Activated naive CD4-positive, alpha-beta T cell treated with anti-CD3 and anti-CD28 coated beads, Interleukin-2, amount 50 U/mL, for 24 hours (primary cell): ENCODE data around the gene AMOT.

Source experiments
- H3K27ac Mint-ChIP-seq: one replicate; pipeline ENCODE4 v1.8.0; 2021; ENCODE audit warnings: mild to moderate bottlenecking, mixed read lengths
- H3K27me3 Mint-ChIP-seq: one replicate; pipeline ENCODE4 v1.8.0; 2021; ENCODE audit warnings: mixed read lengths
- H3K36me3 Mint-ChIP-seq: one replicate; pipeline ENCODE4 v1.8.0; 2021; ENCODE audit warnings: mixed read lengths
- H3K4me1 Mint-ChIP-seq: one replicate; pipeline ENCODE4 v1.8.0; 2021; ENCODE audit warnings: mixed read lengths
- H3K4me3 Mint-ChIP-seq: one replicate; pipeline ENCODE4 v1.8.0; 2021; ENCODE audit warnings: mild to moderate bottlenecking, mixed read lengths
- H3K9me3 Mint-ChIP-seq: one replicate; pipeline ENCODE4 v1.8.0; 2021; ENCODE audit warnings: mixed read lengths

AMOT gene

DNA sequence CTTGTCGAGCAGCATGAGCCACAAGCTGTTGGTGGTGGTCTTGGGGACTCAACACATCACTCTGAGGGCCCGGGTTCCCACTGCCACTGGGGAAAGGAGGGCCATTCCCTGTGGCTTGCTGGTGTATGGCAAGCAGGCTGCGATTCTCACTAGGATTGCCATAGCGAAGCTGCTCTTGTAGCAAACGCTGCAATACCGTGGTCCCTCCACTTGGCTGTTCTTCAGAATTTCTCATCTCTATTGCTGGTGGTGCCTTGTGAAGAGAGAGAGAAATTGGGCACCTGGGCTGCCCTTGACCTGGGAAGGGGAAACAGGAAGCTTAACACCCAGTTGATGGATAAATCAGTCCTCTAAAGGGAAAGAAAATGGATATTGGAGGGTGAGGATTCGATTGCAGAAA, 17.7 kb downstream of the AMOT start:
- Mint-ChIP-seq H3K27me3 (no peaks in the 10 kb centered on the region), H3K36me3 (no peaks in the 10 kb centered on the region), H3K9me3 (no peaks in the 10 kb centered on the region), H3K27ac (no peak overlapping the region), H3K4me3 (no peak overlapping the region), H3K4me1 (no peaks in the 10 kb centered on the region)

DNA sequence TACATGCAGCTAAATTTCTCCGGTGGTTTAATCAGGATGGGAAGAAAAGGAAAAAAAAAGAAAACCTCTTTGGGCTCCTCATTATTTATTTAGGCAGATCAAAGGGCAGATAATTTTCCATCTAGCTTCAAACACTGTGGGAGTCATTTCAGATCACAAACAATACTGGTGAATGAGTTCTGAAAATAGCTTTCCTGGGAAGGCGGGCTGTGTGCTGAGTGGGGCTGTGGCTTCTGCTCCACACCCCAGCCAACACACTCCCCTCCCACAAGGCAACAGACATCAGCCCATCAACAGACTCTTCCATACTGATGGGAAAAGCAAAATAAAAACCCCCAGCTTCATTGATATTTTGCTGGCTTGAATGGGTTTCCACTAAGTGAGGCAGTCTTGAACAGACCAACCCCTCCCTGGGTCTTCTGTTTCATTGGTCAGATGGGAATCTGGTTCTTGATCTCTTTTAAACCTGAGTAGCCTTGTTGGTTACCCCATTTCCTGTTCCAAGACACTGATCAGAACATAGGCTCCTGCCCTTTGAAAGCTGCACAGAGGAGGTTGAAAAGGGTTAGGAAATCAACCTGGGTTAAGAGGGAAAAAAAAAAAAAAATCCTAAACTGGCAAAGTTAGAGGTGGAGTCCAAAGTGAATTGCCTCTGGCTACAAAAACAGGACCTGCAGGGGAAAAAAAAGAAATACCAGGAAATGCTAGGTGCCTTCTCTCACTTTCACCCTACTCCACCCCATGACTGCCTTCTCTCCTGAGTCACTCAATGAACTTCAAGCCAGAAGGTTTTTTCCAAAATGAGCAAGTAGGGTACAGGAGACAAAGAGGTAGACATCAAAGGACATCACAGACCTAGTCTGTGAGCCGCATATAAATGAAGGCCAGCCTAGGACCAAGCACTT, 20.0 kb downstream of the AMOT start:
- no peak overlapping the region for H3K4me3 Mint-ChIP-seq
- H3K4me1 Mint-ChIP-seq: no peaks in the 10 kb centered on the region
- no peaks in the 10 kb centered on the region for H3K27me3 Mint-ChIP-seq
- no peaks in the 10 kb centered on the region for H3K36me3 Mint-ChIP-seq
- H3K27ac Mint-ChIP-seq: no peak overlapping the region
- no peaks in the 10 kb centered on the region for H3K9me3 Mint-ChIP-seq

DNA sequence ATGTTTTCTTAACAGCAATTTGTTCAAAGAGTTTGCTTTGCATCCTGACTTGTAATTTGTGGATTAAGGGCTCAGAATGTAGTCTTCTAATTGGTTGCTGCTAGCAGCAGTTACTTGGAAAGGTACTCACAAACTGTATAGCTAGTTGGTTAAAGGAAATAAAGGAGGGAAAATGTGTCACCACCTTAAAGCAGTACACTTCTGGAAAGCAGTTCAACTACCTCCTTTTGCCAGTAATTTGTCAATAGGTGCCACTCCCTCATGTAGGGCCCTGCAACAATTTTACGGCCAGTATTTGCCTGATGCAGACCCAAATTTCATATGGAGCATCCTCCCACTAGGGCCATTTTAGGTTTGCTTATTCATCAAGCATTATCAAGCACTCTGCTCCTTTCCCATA, 20.8 kb downstream of the AMOT start:
- Mint-ChIP-seq H3K27me3 (no peaks in the 10 kb centered on the region), H3K27ac (no peak overlapping the region), H3K4me1 (no peaks in the 10 kb centered on the region), H3K4me3 (no peak overlapping the region), H3K36me3 (no peaks in the 10 kb centered on the region), H3K9me3 (no peaks in the 10 kb centered on the region)

DNA sequence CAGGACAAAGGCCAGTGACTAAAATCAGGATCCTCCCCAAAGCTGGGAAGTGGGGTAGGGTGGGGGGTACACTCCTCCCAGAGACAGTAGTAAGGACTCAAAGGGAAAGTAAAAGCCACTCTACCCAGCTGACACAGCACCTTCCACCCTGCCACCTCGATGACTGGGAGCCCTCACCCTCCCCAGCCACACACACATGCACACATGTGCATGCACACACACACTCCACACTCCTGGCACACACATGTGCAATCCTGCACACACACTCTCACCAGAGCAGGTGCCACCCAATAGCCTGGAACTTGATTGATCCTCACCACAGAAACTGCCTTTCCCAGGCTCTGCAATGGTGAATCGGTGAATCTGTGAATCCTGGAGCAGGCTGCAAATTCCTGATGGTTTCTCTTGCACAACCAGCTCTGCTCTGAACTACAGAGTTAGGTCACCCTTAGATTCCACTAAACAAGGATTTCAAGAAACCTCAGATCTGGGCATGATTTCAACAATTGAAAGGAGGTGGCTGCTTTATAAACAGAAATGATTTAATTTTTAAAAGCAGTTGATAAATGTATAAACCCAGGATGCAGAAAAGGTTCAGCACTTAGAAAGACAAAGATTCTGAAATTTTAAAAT, 21.5 kb downstream of the AMOT start:
- Mint-ChIP-seq H3K27me3 (no peaks in the 10 kb centered on the region), H3K36me3 (no peaks in the 10 kb centered on the region), H3K9me3 (no peaks in the 10 kb centered on the region), H3K4me3 (no peak overlapping the region), H3K4me1 (no peaks in the 10 kb centered on the region), H3K27ac (no peak overlapping the region)

DNA sequence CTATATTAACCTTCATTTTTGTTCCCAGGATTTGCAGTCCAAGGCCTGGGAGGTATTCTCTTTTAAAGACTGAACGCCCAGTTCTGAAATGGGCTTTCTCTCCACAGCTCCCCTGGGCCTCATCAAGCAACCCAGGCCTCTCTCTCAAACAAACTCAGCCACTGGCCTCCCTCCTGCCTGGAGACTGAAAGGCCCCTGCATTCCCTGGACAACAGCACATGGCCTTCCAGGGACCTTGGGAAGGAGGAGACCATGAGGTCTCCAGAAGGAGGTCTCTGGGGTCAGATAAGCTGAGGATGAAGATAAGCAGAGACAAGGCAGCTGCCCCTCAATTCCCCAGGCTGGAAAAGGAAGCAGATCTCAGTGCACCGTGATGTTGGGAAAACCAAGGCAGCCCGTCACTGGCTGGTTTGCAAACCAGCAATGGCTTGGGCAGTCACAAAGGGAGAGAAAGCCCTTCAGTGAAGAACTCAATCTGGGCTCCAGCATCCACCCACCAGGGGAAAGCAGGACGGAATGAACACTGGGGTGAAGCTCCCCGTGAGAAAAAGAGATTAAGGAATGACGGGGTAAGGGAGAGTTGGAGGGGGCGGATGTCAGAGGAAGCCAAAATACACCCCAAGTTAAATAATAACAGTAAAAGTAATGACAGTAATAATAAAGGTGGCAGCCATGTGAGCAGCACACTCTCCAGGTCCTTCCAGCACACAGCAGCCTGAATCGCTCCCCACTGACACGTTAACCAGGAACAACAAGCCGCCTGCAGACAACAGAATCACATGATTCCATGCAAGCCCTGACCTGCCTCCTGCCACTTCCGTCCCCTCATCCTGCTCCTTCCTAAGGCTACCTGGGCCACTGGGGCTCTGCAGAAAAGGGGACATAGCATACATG, 22.3 kb downstream of the AMOT start:
- H3K4me3 Mint-ChIP-seq: no peak overlapping the region
- no peaks in the 10 kb centered on the region for H3K36me3 Mint-ChIP-seq
- H3K27me3 Mint-ChIP-seq: no peaks in the 10 kb centered on the region
- no peak overlapping the region for H3K27ac Mint-ChIP-seq
- H3K4me1 Mint-ChIP-seq: no peaks in the 10 kb centered on the region
- no peaks in the 10 kb centered on the region for H3K9me3 Mint-ChIP-seq

DNA sequence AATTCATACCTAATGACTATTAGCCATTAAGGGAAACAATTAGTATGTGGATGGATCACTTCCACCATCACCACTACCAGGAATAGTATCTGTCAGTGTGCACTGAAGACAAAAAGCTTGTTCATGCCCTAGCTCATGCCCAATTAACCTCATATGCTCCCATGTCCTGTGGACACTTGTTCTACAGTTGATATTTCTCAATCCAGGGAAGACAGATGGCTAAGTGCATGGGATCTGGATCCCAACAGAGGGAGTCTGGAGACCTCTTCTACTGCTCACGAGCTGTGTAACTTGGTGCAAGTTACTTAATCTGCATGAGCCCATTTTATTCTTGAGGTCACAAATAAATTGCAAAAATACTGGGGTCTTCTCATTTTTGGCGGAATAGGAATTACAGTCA, 23.7 kb downstream of the AMOT start:
- H3K36me3 Mint-ChIP-seq: no peaks in the 10 kb centered on the region
- no peak overlapping the region for H3K4me3 Mint-ChIP-seq
- no peaks in the 10 kb centered on the region for H3K27me3 Mint-ChIP-seq
- no peaks in the 10 kb centered on the region for H3K4me1 Mint-ChIP-seq
- H3K27ac Mint-ChIP-seq: no peak overlapping the region
- H3K9me3 Mint-ChIP-seq: no peaks in the 10 kb centered on the region

DNA sequence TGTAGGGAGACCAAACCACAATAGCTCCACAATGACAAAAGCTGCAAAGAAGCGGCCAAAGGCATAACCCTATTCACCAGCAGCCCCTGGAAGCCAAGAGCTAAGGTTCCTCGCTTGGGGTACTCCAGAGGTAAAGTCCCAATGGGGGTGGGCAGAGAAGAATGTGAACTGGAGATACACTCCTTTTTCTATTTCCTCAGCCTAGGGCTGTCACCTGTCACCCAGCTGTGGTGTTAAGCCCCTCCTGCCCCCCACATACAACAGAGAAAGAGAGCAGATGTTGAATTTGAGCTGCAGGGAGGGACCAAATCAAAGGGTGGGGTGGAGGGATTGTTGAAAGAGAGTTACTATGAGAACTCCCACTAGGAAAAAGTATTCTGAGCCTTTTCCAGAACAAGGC, 26.1 kb downstream of the AMOT start:
- Mint-ChIP-seq H3K36me3 (no peaks in the 10 kb centered on the region), H3K27ac (no peak overlapping the region), H3K4me3 (no peak overlapping the region), H3K27me3 (no peaks in the 10 kb centered on the region), H3K9me3 (no peaks in the 10 kb centered on the region), H3K4me1 (no peaks in the 10 kb centered on the region)

DNA sequence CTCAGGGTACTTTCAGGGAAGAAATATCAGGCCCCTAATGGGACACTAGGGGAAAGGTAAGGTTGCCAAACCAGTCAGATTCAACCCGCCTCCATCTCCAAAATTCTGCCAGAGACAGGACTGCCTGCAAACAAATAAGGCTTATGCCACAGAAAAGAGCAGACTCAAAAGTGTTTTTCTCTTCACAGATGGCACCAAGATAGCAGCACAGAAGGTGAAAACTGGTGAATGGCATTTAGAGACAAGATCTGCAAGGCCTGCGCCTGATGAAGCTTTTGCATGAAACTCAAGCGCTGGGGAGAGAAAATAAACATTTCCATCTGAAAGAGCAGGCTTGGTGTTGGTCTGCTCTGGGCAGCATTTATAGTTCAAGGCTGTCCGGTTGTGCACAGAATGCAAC, 27.9 kb downstream of the AMOT start:
- Mint-ChIP-seq H3K27ac (no peak overlapping the region), H3K36me3 (peaks cover 3% of the 10 kb centered on the region), H3K4me3 (no peak overlapping the region), H3K4me1 (no peaks in the 10 kb centered on the region), H3K9me3 (no peaks in the 10 kb centered on the region), H3K27me3 (no peaks in the 10 kb centered on the region)

DNA sequence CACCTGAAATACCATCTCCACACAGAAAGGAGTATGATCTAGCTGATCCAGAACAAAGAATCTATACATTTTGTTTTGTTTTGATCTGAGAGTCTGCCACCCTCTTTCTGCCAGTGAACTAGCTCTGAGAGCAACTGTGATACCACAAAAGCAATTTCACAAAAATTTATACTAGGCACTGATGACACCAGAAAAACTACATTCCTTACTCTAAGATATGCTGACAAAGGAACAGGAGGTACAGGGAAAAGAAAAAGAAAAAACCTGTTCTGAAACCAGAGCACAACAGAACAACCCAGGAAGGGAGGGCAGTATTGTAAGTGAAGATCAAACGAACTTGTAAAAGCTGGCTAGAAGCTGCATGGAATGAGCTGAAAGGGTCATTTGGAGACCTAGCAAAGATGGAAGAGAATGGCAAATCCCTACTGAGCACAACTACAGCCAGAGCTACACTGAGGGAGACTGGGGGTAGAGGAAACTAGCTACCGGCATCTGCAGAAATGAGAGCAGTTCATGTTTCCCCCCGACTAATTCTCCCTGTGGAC, 31.9 kb downstream of the AMOT start:
- Mint-ChIP-seq H3K4me3 (no peak overlapping the region), H3K27ac (no peak overlapping the region), H3K27me3 (no peaks in the 10 kb centered on the region), H3K9me3 (no peaks in the 10 kb centered on the region), H3K4me1 (no peaks in the 10 kb centered on the region), H3K36me3 (peaks cover 3% of the 10 kb centered on the region)

DNA sequence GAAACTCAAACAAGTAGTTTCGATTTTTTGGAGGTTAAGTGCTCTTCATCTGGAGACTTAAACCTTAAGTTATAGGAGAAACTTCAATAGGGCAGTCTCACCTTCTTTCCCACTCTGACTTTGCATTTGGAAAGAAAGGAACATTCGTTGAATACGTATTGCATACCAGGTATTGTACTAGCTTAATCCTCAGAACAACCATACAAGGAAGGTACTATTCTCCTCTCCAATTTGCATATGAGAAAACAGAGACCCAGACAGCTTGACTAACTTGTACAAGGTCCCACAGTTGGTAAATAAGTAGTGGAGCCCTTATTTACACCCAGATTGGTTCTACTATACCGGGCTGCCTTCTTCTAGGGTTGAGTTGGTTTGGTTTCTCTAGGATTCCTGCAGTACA, 32.6 kb downstream of the AMOT start:
- no peaks in the 10 kb centered on the region for H3K27me3 Mint-ChIP-seq
- peaks cover 3% of the 10 kb centered on the region for H3K36me3 Mint-ChIP-seq
- no peaks in the 10 kb centered on the region for H3K4me1 Mint-ChIP-seq
- no peaks in the 10 kb centered on the region for H3K9me3 Mint-ChIP-seq
- H3K27ac Mint-ChIP-seq: no peak overlapping the region
- no peak overlapping the region for H3K4me3 Mint-ChIP-seq

DNA sequence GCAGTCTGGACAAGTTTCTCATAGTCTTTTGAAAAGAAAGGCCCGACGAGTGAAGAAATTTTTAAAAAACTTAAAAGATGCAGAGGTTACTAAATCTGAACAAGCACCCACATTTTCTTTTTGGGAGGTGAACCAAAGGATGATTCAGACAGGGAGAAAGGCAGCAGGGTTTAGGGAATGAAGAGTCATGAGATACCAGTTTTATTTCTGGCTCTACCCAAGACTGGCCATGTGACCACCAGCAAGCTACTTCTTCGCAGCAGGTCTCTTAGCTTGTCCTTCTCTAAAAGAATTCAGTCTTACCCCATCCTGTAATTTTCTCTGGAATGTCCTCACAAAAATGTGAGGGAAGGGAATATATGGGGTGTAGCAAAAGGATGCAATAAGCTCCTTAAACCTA, 37.6 kb downstream of the AMOT start:
- H3K9me3 Mint-ChIP-seq: no peaks in the 10 kb centered on the region
- H3K4me1 Mint-ChIP-seq: no peaks in the 10 kb centered on the region
- no peak overlapping the region for H3K4me3 Mint-ChIP-seq
- no peaks in the 10 kb centered on the region for H3K27me3 Mint-ChIP-seq
- H3K36me3 Mint-ChIP-seq: peaks cover 9% of the 10 kb centered on the region
- H3K27ac Mint-ChIP-seq: no peak overlapping the region

DNA sequence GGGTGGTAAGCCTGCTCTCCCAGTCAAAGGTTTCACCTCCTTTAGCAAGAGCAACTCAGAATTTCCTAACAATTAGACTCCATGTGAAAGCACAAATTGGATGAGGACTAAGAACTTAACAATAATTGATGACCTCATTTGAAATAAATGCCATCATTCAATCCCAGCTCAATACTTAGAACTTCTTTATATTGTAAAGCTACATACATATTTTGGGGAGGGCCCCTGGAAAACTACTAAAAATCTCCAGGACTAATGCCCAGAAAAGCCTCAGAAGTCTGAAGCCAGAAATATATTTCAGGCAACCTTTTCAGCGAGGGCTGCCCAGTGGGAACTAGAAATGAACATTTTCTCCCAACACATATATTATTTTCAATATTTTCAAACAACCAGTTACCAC, 38.1 kb downstream of the AMOT start:
- Mint-ChIP-seq H3K9me3 (no peaks in the 10 kb centered on the region), H3K27me3 (no peaks in the 10 kb centered on the region)

DNA sequence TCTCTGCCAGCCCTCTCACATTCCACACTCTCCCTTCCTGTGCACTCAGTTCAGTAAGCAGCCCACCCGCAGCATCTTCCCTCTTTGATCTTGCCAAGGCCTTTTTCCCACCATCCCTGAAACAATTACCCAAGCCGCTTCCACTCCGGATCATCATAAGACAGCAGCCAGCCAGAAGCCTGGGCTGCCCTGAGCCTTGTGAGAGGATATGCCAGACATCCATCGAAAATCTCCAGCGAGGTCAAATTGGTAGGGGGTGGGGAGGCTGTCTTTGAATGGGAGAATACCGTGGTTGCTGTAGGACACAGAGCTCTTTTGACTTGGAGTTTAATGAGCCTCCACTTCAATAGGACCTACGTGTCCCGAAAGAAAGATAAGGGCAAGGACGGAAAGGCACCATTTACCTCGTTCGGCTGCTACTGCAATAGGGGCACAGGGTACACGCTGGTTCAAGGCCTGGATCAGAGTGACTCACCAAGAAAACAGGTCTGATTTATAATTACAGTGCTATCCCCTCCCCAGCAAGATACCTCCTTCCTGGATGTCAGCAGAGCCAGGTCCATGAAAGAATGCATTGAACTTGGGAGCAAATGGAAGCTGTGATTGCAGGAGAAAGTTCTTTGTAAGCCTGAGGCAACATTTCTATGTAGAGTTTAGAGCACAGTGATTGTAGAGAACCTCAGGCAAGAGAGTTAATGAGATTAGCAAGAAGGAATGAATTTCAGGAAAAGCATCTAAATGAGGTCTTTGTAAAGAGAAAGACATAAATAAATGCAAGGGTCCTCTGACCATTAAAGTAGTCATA, 39.5 kb downstream of the AMOT start:
- no peak overlapping the region for H3K4me3 Mint-ChIP-seq
- no peaks in the 10 kb centered on the region for H3K9me3 Mint-ChIP-seq
- no peaks in the 10 kb centered on the region for H3K4me1 Mint-ChIP-seq
- peaks cover 14% of the 10 kb centered on the region for H3K36me3 Mint-ChIP-seq
- no peak overlapping the region for H3K27ac Mint-ChIP-seq
- H3K27me3 Mint-ChIP-seq: no peaks in the 10 kb centered on the region

More for the DNA sequence above, 38.1 kb downstream of the AMOT start:
- Mint-ChIP-seq H3K4me1 (no peaks in the 10 kb centered on the region), H3K36me3 (peaks cover 12% of the 10 kb centered on the region), H3K4me3 (no peak overlapping the region), H3K27ac (no peak overlapping the region)

DNA sequence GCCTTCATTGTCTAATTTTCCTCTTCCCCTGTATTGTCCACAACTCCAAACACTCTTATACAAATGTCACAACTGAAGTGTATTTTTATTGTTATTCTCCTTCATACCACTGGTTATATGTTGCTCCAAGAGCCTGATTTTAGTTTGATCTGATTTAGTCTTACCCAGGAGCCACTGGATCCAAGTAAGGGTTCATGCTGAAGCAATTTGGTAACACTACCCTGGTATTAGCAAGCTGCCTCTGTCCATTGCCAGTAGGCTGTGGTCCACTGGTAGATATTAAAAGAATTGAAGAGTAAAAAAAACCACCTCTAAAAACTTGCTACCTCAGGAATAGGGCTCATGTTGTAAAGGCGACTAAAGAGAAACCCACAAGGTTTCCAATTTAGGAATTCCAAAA, 41.2 kb downstream of the AMOT start:
- no peak overlapping the region for H3K4me3 Mint-ChIP-seq
- H3K9me3 Mint-ChIP-seq: no peaks in the 10 kb centered on the region

DNA sequence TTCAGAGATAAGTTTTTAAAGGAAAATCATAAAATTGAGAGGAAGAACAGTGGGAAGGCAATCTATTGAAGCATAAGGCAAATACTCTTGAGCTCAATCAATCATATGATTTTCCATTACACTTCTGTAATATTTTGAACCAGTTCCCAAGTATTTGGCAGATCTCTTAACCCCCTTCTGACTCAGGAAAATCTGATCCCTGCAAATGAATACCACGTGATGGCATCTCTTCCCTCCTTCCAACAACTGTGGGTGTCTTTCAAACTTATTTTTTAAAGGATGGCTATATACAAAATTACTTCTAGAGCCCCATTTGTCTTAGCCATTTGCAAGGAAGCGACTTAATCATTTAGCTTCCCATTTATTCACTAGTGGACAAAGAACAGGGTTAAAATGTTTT, 41.9 kb downstream of the AMOT start:
- Mint-ChIP-seq H3K36me3 (peaks cover 14% of the 10 kb centered on the region), H3K27me3 (no peaks in the 10 kb centered on the region), H3K27ac (no peak overlapping the region), H3K4me3 (no peak overlapping the region), H3K9me3 (no peaks in the 10 kb centered on the region), H3K4me1 (no peaks in the 10 kb centered on the region)

More for the DNA sequence above, 41.2 kb downstream of the AMOT start:
- H3K4me1 Mint-ChIP-seq: no peaks in the 10 kb centered on the region
- peaks cover 14% of the 10 kb centered on the region for H3K36me3 Mint-ChIP-seq
- no peak overlapping the region for H3K27ac Mint-ChIP-seq
- H3K27me3 Mint-ChIP-seq: no peaks in the 10 kb centered on the region
